GM10847 (cell line): ENCODE results near the gene PLCXD3.

ENCODE experiments used
- POLR2A ChIP-seq: IDR thresholded peaks from 2 replicates; pipeline ENCODE4 v1.6.1; 2011; ENCODE audit not compliant: insufficient read length; ENCODE audit errors: extremely low read depth

Gene PLCXD3

GRCh38 chr5:41338136-41338675, 172.2 kb downstream of the PLCXD3 start:
- no peak for TF ChIP-seq POLR2A

GRCh38 chr5:41337724-41338123, 172.7 kb downstream of the PLCXD3 start:
- TF ChIP-seq POLR2A = no peak

- TF ChIP-seq POLR2A = no peak
These were observed 173.2 kb downstream of the PLCXD3 start for GRCh38 chr5:41337216-41337615.

- no peak for TF ChIP-seq POLR2A
These were observed 173.9 kb downstream of the PLCXD3 start for GRCh38 chr5:41336471-41336870.

GRCh38 chr5:41335596-41336181, 174.7 kb downstream of the PLCXD3 start:
- no peak for TF ChIP-seq POLR2A

GRCh38 chr5:41334758-41335157, 175.6 kb downstream of the PLCXD3 start:
- TF ChIP-seq POLR2A = no peak

GRCh38 chr5:41334221-41334620, 176.2 kb downstream of the PLCXD3 start:
- TF ChIP-seq POLR2A = no peak

GRCh38 chr5:41325074-41325473, 185.3 kb downstream of the PLCXD3 start:
- TF ChIP-seq POLR2A = no peak

- no peak for TF ChIP-seq POLR2A
These were observed 197.8 kb downstream of the PLCXD3 start for GRCh38 chr5:41312478-41313060.

GRCh38 chr5:41312066-41312465, 198.3 kb downstream of the PLCXD3 start:
- TF ChIP-seq POLR2A = no peak

GRCh38 chr5:41309275-41309674, 201.1 kb downstream of the PLCXD3 start:
- no peak for TF ChIP-seq POLR2A

GRCh38 chr5:41306005-41306404, 204.4 kb downstream of the PLCXD3 start:
- TF ChIP-seq POLR2A = no peak

- no peak for TF ChIP-seq POLR2A
These were observed 205.3 kb downstream of the PLCXD3 start for GRCh38 chr5:41305056-41305455.

- no peak for TF ChIP-seq POLR2A
These were observed 214.3 kb downstream of the PLCXD3 start for GRCh38 chr5:41296066-41296465.

- TF ChIP-seq POLR2A = no peak
These were observed 219.1 kb downstream of the PLCXD3 start for GRCh38 chr5:41291323-41291722.

- no peak for TF ChIP-seq POLR2A
These were observed 219.6 kb downstream of the PLCXD3 start for GRCh38 chr5:41290810-41291209.

- no peak for TF ChIP-seq POLR2A
These were observed 220.4 kb downstream of the PLCXD3 start for GRCh38 chr5:41289970-41290464.
